ENCODE data around the gene ADAMTSL1.

Gene ADAMTSL1

DNA sequence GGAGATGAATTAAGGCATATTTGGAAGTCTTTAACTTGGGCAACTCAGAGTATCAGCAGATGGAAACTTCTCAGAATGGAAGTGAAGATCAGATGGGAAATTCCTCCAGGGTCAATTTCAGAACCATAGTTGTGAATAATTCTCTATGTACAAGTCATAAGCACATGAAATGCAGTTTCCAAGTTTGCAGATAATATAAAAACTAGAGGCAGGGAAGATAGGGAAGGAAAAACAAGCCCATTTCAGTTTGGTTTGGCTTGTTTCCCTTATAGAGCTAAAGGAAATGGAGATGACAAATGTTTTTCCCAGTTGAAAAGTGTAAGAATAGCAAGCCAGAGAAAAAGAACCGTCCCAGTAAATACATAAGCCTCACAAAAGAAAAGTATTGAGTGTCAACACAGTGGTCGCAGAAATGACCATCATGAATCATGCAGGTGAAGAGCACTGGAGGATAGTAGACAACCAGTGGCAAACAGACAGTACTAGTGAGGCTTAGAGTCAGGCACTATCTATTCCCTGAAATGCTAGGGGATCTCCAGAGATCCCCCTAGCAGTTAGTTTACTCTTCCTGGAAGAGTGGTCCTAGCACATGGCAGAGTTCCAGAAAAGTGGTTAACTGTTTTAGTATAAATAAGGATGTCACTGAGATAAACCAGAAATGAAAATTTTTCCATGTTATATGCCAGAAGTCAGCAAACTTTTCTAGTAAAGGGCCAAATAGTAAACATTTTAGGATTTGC is 313.1 kb downstream of the ADAMTSL1 start:
- no peak for DNase-seq (ENCODE audit: low read depth)
- no peak overlapping the region for H3K4me3 ChIP-seq (ENCODE audit: low read depth, low read length)
- TF ChIP-seq, protein P1, sequence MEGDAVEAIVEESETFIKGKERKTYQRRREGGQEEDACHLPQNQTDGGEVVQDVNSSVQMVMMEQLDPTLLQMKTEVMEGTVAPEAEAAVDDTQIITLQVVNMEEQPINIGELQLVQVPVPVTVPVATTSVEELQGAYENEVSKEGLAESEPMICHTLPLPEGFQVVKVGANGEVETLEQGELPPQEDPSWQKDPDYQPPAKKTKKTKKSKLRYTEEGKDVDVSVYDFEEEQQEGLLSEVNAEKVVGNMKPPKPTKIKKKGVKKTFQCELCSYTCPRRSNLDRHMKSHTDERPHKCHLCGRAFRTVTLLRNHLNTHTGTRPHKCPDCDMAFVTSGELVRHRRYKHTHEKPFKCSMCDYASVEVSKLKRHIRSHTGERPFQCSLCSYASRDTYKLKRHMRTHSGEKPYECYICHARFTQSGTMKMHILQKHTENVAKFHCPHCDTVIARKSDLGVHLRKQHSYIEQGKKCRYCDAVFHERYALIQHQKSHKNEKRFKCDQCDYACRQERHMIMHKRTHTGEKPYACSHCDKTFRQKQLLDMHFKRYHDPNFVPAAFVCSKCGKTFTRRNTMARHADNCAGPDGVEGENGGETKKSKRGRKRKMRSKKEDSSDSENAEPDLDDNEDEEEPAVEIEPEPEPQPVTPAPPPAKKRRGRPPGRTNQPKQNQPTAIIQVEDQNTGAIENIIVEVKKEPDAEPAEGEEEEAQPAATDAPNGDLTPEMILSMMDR (IDR thresholded peaks at IDR 0.05; ENCODE audit: low read depth, low read length, missing control alignments), result no peak

DNA sequence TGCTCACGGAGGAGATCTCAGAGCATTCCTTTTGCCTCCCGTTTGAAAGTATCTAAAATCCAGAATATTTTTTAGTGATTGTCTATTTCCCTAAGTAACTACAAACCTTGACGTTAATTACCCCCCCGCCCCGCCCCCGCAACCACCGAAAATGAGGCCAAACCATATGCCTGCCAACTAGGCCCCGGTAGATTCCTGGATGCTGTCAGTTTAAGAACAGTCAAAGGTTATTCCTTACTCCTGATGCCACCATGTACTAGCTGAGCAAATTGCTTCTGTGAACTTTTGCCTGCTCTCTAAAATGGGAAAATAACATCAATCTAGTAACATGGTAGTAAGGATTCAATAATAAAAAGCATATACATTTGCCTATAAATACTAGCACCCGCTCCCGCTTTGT is 314.3 kb downstream of the ADAMTSL1 start:
- DNase-seq (ENCODE audit: low read depth), result no peak
- TF ChIP-seq, protein P1 (IDR thresholded peaks at IDR 0.05; ENCODE audit: low read depth, low read length, missing control alignments), result no peak
- no peak overlapping the region for H3K4me3 ChIP-seq (ENCODE audit: low read depth, low read length)

DNA sequence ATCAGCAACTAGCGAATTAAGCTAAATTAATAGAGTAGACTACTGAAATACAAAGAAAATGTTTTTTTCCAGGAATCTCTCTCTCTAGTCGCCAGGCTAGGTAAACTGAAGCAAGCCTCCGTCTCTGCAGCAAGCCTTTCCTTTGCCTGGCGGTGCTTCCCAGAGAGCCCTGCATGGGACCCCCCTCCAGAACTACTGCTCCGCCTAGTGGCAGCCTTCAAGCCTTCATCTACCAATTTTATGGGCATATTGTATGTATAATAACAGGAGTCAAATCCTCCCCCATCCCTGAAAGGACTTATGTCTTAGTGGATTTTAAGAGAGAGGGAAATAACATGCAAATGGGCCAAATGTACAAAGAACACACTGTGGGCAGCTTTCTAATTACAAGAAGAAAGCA is 317.1 kb downstream of the ADAMTSL1 start:
- no peak for DNase-seq (ENCODE audit: low read depth)

DNA sequence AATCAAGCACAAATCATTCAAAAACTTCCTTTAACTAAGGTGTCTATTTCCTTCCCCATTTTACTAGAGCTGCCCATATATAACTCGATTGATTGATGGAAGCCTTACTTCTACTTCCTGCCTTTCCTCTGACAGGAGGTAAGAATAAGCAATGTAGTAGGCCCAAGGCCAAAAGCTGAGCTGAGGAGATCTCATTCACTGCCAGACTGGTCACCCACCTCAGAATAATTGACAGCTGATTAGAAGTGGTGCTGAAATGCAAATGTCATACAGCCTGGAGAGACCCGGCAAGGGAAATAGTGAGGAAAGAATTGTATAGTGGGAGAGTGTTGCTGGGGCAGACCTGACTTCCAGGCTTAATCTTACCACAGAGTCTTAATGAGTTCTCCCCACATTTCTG is 319.2 kb downstream of the ADAMTSL1 start:
- TF ChIP-seq, protein P1 (IDR thresholded peaks at IDR 0.05; ENCODE audit: low read depth, low read length, missing control alignments), result no peak
- no peak for DNase-seq (ENCODE audit: low read depth)
- no peak overlapping the region for H3K4me3 ChIP-seq (ENCODE audit: low read depth, low read length)

More for the DNA sequence above, 317.1 kb downstream of the ADAMTSL1 start:
- H3K4me3 ChIP-seq (ENCODE audit: low read depth, low read length), result no peak overlapping the region
- TF ChIP-seq, protein P1 (IDR thresholded peaks at IDR 0.05; ENCODE audit: low read depth, low read length, missing control alignments), result peak; percentile 62

DNA sequence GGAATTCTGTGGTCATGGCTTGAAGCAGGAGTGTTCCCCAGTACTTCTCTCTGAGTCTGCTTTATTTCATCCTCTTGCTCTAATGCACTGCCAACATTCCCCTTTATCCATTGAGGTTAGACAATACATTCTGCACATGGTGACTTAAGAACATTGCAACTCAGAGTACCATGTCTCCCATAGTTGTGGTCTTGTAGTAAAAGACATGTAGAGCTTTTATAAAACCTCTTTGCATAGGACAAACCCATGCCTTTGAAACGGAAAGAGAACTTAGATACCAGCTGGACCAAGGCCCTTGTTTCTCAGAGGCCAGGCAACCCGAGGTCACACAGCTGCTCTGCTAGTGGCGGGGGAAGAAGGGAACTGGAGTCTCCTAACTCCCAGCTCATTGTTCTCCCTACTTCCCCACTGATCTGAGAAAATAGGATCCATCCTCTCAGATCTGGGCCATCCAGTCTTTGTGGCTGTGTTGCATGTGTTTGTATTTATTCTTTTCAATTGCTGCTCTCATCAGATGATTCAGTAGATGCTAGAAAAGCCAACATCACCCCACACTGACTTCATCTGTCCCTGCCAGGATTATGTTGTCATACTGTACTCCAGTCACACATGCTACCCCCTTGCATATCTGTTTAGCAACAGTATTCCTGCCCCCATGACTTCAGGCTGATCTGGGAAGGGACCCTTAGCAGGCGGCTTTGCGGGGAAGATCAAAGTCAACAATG is 322.2 kb downstream of the ADAMTSL1 start:
- TF ChIP-seq, protein P1 (IDR thresholded peaks at IDR 0.05; ENCODE audit: low read depth, low read length, missing control alignments), result no peak
- no peak for DNase-seq (ENCODE audit: low read depth)
- H3K4me3 ChIP-seq (ENCODE audit: low read depth, low read length), result no peak overlapping the region

DNA sequence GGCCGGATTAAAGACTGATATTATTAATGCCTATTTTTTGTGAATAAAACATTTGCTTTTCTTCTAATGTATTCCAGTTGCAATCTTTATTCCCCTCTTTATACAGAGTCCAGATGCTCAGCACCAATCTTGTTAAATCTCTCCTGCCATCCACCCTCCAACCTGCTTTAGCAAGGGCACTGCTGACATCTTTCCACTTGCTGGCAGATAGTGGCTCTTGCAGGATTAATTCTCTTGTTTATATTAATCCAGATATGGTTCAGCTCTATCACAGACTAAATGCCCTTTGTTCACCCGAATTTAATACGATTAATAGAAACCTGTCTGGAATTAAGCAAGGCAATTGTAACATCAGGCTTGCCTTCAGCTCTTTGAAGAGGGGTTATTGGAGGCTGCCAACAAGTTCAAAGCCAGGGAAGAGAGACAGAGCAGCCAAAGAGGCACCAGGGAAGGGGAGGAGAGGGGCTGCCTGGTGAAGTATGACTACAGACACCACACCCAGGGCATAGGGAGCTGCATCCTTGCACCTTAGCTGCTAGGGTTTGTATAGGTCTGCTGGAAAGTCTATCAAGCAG is 322.8 kb downstream of the ADAMTSL1 start:
- DNase-seq (ENCODE audit: low read depth), result no peak
- TF ChIP-seq, protein P1 (IDR thresholded peaks at IDR 0.05; ENCODE audit: low read depth, low read length, missing control alignments), result no peak
- H3K4me3 ChIP-seq (ENCODE audit: low read depth, low read length), result no peak overlapping the region

All from GM12864 (cell line).